ENCODE data around the gene CTRB2.
"Not testable (repeated sequence)": the region's sequence is repeated elsewhere in the genome, so short reads cannot be mapped to it uniquely, and the experiment has no call there.

Gene CTRB2

DNA sequence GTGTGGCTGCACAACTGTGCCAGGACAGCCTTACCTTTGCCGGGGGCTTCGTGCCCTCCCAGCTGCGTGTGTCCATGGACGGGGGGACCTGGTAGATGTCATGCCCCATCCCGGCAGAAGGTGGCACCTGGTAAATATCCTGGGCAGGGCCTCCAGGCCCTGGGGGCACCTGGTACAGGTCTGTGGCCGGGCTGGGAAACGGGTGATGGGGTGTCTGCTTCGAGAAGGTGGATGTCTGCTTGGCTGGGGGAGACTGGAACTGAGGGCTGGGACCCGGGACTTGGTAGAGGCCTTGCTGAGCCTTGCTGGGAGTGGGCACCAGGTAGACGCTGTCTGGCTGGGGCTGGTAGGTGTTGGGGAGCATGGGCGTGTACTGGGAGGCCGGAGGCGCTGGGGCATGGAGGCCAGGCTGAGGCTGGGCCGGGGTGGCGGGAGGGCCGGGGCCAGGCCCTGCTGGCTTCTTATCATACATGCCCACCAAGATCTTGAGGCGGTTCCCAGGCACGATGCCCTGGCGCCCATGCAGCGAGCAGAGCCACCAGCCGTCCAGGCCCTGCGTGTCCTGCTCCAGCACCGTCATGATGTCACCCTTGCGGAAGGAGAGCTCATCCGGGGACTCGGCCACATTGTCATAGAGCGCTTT is 35.6 kb upstream of the CTRB2 start:
- not testable (repeated sequence) for DNase-seq (ENCODE audit: low spot score)

DNA sequence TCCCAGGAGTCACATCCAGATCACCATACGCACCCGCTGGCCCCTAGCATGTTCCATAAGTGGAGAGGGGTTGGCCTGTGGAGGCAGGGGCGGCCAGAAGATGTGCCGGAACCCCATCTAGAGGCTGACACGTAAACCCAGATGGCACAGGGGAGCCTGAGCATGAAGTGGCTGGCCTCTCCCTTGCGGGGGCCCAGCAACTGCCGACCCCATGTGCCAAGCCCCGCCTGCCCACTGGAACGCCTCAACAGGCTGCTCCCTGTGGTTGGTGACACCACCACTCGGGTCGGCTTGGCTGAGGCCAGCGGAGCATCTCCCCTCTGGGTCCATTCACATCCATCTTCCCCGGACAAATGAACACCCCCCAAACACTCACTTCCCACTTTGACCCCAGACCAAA is 35.0 kb upstream of the CTRB2 start:
- no peak for DNase-seq (ENCODE audit: low spot score)

DNA sequence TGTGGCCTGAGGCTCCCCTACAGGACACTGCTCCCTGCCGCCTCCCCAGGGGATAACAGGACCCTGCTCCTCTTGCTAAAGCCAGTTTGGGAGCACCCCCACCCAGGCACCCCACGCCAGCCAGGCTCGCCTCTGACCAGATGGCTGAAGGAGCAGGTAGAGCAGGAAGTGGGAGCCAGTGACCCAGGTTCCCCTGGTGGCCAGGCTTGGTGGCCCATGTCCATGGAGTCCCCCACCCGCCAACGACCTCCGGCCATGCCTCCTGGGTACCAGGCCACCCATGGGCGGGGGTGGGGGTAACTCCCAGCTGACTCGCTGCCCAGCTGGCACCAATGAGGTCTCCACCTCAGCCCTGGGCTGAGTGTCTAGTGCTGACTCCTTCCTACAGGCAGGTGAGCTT is 34.5 kb upstream of the CTRB2 start:
- DNase-seq (ENCODE audit: low spot score), result peak; percentile 40

DNA sequence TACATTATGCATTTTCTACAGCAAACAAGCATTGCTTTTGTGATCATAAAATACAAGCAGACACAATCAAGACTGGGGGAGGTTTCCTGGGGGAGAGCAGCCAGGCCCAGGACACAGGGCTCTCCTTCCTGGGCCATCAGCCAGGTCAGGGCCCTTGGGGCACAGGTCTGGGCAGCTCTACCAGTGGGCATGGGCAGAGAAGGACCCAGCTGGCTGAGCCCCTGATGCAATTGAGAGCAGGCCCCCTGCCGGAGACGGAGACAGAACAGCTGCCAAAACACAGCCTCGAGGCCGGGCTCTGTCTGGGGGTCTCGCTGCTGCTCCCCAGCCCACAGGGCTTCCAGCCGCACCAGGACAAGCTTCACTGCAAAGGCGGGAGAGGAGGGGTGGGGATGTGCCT is 33.7 kb upstream of the CTRB2 start:
- not testable (repeated sequence) for DNase-seq (ENCODE audit: low spot score)

DNA sequence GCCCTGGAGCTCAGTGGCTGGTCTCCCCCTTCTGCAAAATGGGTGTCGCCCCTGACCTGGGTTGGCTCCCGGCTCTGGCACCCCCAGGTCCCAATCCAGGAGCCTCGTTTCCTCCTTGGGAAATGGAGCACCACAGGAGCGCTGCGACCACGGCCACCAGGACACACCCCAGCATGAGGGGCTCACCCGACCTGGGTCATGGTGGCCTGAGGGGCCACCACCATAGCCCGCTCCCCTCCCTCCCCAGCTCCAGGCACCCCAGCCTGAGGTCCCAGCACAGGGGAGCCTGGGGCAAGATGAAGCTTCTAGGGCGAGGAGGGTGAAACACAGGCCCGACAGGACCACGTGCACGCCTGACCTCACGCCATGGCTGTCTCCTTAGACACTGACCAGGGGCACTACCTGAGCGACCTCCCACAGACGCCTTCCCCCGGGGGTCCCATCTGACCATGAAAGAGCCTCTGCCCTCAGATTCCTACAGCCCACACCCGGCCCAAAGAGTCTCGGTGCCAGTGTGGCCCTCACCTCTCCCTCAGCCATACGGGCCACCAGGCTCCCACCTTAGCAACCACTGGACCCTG is 32.7 kb upstream of the CTRB2 start:
- DNase-seq (ENCODE audit: low spot score), result no peak

DNA sequence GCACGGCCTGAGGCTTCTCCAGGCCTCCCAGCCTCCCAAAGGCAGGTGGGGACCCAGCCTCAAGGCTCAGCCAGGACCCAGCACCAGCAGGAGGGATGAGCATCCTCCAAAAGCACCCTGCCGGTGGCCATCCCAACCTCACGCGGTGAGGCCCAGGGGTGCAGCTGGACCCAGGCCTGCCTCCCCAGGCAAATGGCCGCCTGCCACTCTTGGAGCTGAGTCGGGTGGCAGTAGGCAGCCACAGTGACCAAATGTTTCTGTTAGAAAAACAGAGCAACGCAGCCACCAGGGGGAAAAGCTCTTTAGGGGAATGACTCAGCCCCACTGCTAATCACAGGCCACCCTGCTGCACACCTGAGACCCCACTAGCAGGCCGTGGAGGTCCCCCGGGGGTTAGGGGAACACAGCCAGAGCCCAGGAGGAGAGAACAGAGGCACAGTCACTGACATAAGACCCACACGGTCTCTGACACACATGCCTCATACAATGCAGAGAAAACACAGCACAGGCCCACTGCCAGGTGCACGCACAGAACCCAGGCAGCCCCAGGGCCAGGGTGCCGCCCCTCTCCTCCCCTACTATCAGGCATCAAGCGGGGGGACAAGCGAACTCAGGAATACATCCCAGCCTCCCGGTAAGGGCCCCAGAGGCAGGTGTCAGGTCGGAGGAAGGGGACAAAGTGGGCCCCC is 32.0 kb upstream of the CTRB2 start:
- peak; percentile 51 for DNase-seq (ENCODE audit: low spot score)

DNA sequence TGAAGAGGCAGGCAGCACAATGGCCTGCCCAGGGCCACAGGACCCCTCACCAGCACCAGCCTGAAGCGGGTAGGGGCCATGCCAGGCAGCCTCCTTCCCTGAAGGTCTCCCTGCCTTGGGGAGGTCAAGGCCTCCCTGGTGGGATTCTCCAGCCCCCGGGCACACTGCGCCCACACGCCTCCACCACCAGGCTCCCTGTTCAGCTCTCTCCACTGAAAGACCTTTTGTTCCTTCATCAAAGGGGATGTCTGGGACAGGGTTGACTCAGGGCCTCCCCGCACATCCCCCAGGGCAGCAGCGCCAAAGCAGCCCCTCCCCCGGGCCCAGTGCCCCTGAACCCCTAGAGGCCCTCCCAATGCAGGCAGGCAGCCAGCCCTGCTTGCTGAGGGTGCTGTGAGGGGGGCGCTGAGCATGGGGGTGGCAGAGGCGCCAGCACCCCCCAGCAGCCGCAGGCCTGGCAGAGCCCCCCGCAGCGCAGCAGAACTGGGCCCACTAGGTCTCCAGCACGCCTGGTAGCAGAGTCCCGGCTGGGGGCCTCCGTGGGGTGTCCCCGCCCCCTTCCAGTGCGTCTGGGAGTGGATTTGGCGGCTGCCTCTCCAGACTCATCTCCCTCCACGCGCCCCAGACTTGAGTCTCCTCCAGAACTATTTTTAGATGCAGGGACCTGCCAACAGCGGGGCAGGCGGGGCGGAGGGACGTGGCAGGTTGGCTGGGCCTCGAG is 31.3 kb upstream of the CTRB2 start:
- peak; percentile 46 for DNase-seq (ENCODE audit: low spot score)

DNA sequence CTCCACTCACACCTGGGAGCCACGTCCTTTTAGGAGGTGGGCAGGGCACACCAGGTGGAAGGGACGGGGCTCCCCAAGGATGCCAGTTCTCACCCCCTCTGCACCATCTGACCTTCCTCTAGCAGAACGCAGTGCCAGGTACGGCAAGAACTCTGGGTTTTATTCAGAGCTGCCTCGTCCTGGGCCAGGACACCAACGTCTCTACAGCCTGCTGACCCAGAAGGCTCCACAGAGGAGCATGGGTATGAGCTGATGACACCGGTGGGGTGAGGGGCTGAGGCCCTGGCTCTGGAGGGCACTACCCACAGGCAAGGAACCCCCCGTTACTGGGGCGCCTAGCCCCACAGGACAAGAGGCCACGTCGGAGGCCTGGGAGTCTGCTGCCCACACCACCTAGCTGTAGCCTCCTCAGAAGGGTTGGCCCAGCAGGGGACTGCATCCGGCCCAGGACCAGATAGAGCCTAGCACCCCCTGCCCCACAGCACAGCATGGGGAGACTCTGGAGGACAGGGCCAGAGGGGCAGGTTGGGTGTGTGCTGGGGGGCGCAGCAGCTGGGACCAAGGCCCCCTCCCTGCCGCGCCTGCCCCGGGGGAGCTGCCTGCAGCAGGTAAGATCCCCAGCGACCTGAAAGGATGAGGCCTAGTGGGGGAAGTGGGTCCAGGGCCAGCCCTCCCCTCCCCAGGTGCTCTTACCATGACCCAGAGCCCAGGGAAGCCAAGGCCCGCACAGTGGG is 30.6 kb upstream of the CTRB2 start:
- no peak for DNase-seq (ENCODE audit: low spot score)

DNA sequence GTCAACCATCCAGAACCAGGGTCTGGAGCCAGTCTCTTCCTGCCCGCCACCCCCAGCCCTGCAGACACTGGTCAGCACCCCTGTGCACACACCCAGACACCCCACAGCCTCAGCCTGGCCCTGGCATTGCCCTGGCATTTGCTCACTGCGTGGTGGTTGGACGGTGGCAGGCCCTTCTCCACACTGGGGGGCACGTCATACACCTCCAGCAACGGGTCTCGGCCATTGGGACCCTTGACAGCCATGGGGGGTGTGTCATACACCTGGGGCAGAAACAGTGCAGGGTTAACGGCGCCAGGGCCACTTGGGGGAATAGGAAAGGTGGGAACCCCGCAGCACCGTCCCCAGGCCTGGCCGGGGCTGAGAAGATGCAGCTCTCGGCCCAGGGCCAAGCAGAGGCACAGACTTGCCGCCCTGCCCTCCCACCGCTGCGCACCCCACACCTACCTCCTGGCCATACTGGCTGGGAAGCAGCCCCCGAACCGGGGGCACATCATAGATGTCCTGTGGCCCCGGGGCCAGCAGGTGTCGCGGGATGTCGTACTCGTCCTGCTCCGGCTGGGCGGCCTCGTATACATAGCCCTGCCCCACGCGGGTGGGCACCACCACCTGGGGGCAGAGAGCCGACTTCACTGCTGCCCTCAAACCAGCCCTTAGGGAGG is 29.9 kb upstream of the CTRB2 start:
- no peak for DNase-seq (ENCODE audit: low spot score)

DNA sequence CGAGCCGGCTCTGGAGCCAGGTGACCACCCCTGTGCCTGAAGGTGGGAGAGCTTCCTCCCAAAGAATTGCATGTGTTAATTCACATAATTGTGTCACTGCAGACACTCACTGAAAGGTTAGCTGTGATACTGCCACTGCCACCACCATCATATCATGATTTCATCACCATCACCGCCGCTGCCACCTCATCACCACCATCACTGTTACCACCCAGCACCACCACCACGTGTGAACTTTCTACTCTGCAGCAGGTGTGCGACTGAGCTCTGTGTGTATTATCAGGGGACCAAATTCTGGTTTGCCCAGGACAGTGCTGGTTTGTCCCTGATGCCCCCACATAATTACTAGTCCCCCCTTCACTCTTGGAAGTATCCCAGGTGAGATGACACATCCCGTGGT is 29.3 kb upstream of the CTRB2 start:
- no peak for DNase-seq (ENCODE audit: low spot score)

DNA sequence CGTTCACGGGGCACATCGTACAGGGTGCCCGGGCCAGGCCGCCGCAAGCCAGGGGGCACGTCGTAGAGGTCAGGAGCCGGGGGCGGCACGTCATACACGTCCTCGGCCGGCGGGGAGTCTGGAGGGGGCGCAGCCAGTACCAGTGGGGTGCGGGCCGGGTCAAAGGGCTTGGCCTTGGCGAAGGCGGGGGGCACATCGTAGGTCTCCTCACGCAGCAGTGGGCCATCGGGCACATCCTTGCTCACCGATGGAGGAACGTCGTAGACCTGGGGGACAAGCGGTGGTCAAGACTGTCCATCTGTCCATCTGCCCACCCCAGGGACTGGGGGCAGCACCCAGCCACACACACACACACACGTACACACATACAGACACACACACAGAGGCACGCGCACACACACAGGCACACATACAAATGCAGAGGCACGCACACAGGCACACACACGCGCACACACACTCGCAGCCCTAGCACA is 28.8 kb upstream of the CTRB2 start:
- DNase-seq (ENCODE audit: low spot score), result no peak

DNA sequence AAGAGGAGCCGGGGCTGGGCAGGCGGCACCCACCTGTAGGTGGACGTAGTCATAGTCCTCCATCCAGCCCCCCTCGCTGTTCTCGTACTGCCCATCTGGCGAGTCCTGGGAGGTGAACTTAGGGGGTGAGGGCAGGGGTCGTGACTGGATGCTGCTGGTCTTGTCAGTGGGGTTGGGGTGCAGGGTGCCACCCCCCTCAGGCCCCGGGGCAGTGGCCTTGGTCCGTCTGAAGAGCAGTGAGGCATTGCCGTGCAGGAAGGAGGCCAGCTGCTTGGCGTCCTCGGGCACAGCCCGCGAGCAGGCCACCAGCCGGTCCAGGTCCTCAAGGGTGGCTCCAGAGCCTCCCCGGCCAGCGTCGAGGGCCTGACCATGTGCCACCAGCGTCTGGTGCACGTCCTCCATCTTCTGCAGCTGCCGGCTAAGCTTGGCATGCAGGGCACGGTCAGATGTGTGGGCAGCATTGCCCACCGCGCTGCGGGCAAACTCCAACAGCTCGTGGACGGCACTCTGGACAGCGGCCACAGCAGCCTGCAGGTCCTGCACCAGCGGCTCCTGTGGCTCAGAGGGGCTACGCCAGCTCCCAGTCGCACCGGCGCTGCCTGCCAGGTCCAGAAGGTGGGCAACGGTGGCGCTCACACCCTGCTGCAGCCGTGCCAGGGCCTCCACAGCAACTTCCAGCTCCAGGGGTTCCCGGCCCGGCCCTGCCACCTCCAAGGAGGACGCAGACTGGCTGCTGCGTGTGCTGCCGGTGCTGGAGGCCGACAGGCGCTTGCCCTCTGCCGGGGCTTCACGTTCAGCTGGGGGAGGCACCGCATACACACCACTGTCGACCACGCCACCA is 28.1 kb upstream of the CTRB2 start:
- DNase-seq (ENCODE audit: low spot score), result no peak

DNA sequence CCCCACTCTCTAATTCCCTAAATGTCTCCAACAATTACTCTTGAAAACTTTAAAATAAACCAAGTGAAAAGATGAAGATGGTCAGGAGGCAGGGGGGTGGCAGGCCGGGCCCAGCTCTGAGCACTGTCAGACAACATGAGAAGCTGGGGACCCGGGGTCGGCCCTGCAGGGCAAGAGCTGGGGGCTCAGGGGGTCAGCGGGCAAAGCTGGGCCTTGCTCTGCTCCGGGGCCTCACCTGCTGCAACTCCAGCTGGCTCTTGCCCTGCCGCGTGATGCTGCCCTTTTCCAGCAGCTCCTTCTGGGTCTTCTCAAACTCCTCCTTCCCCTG is 26.6 kb upstream of the CTRB2 start:
- no peak for DNase-seq (ENCODE audit: low spot score)

DNA sequence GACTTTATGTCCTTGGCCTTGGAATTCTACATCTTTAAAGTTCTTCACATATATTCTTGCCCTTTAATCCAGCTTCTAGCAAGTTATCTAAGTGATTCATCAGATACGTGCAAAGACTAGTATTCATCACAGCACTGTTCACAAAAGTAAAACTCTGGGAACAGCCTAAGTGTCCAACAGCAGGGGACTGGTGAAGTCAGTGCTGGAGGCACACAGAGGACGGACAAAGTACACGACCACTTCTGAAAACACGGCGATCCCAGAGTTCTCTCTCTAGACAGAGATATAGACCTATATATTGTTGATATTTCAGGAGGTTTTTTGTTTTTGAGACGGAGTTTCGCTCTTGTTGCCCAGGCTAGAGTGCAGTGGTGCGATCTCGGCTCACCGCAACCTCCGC is 24.6 kb upstream of the CTRB2 start:
- DNase-seq (ENCODE audit: low spot score), result no peak

DNA sequence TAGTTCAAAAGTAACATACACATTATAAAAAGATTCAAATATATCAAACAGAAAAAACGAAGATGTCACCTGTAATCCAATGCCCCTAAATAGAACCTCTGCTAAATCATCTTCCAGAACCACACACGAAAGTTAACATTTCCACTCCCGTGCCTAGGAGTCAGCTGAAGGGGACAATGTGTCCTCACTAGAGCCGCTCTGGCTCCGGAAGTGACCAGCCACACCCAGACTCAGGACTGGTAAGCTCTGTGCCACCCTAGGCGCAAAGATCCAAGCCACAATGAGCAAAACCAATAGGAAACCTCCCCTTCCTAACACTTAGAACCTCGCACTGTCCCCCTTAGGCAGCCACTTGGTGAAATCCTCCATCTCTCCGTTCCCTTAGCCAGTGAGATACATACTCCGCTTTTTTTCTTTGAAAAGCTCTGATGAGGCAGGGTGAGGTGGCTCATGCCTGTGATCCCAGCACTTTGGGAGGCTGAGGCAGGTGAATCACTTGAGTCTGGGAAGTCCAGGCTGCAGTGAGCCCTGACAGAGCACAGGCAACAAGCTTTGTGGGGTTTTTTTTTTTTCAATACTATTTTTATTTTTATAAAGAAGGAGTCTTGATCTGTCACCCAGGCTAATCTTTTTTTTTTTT is 23.6 kb upstream of the CTRB2 start:
- peak; percentile 78 for DNase-seq (ENCODE audit: low spot score)

DNA sequence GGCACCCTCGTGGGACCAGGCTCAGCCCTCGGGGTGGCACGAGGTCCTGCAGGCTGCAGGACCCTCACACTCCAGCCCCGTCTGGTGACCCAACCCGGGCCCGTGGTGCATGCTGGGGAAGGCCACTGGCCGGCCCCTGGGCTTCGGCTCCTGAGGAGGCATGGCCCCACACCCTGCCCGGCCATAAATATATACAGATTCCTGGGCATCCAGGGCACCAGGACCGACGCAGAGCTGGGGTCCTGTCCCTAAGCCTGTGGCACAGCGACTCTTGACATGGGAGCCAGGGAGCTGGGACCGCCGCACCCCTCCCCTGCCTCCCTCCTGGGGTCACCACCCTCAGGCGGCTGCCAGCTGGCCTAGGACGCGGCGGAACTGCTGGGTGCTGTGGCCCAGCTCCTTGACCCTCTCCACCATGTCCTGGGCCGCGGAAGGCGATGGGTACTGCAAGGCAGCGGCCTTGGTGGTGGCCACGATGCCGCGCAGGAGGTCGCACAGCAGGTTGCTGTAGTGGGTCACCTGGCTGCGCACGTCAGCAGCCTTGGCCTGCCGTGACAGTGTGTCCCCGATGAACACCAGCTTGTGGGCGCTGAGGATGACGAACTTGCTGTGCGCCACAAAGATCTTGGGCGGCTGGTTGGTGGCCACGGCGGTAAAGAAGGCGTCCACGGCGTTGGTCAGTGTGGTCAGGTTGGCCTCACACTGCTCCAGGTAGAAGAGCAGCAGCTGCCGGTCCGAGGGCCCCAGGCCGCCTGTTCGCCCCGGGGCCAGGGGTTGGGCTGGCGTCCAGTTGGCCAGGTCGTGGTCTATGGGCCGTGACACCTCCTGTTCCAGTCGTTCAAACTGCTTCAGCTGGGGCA is 22.4 kb upstream of the CTRB2 start:
- DNase-seq (ENCODE audit: low spot score), result no peak

DNA sequence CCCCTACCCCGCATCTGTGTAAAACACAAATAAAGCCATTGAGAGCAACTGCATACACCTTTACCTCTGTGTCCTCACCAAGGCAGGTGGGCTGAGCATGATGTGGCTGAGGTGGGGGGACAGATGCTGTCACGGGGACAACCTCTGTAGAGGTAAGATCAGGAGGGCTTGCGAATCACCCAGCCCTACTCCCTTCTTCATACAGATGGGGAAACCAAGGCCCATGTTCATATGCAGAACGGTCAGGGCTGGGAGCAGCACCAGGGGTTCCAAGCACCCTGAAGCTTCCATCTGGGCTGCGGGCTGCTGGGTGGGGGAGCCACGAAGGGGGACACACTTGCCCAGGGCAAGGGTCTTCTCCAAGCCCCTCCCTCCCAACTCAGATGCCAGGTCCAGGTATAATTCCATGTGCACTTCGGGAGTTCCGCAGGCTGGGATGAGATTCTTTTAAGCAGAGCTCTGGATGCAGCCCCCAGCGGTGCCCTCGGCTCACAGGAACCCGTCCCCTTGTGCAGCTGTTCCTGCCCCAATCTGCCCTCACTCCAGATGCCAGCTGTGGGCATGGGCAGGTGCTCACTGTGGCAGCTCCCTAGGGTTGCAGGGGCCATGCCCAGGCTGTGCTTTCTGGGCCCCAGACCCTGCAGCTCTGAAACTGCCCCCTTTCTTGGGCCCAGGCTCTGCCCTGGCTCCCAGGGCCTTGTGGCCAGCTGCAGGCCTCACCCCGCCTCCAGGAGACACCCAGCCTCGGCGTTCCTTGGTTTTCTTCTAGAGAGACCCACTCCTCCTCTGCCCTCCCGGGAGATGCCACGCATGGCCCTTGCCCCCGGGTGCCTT is 21.4 kb upstream of the CTRB2 start:
- no peak for DNase-seq (ENCODE audit: low spot score)

DNA sequence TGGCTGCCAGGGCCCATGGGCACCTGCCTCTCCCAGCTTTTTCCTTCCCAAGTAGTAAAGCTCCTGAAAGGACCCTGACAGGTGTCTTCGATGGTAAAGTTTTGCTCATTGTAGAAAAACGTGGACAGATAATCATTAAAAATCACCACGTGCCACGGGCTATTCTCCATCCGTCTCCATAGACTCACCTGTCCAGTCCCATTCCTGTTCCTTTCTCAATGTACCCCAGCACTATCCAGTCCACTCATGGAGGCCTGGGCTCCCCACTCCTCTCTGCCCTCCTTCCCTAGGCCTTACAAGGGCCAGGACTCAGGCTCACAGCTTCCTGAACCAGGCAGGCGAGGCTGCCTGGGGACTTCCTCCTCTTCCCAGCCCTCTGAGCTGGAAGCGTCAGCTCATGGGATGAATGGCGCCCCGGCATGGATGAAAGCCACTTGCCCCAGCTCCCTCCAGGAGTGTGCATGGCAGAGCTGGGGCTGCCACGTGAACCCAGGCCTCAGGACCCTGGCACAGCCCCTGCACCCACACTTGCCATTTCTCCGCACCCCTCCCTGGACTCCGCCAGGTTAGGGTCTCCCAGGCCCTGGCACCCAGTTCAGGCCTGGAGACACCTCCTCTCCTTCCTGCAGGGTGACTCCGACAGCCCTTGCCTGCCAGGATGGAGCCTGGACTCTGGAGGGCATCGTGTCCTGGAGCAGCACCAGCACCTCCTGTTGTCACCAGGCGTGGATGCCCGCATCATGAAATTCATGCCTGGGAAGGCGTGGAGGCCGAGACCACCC is 20.6 kb upstream of the CTRB2 start:
- DNase-seq (ENCODE audit: low spot score), result no peak

Data from kidney tubule cell (primary cell).